WTC11 (cell line): Measurements from ENCODE around the gene CCBE1.

Source experiments
- SMAD3 ChIP-seq: sonication (generic); formaldehyde crosslinking; IDR thresholded peaks from 2 replicates; pipeline ENCODE4 v1.8.0; 2022; ENCODE audit warnings: missing genetic modification reagents, mild to moderate bottlenecking, borderline replicate concordance
- TF ChIP-seq, protein P1 (sequence below): fragments of 200-600 bp; IDR thresholded peaks from 2 replicates; pipeline ENCODE4 v1.8.0; 2022; ENCODE audit warnings: antibody characterized with exemption

- TF ChIP-seq, protein P1, sequence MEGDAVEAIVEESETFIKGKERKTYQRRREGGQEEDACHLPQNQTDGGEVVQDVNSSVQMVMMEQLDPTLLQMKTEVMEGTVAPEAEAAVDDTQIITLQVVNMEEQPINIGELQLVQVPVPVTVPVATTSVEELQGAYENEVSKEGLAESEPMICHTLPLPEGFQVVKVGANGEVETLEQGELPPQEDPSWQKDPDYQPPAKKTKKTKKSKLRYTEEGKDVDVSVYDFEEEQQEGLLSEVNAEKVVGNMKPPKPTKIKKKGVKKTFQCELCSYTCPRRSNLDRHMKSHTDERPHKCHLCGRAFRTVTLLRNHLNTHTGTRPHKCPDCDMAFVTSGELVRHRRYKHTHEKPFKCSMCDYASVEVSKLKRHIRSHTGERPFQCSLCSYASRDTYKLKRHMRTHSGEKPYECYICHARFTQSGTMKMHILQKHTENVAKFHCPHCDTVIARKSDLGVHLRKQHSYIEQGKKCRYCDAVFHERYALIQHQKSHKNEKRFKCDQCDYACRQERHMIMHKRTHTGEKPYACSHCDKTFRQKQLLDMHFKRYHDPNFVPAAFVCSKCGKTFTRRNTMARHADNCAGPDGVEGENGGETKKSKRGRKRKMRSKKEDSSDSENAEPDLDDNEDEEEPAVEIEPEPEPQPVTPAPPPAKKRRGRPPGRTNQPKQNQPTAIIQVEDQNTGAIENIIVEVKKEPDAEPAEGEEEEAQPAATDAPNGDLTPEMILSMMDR = no peak
- no peak for TF ChIP-seq SMAD3 (CRISPR knock-in tag)
These were observed 104.6 kb downstream of the CCBE1 start for GRCh38 chr18:59592624-59593023.
